HCT116 (cell line): Measurements from ENCODE around the gene GANC. TPM values are rescaled to one million over a fixed set of nuclear protein-coding genes. Genes with fewer than 3 reads are reported as not detected.
A peak's percentile ranks its signal among the peaks of the same experiment; 100 is the strongest.

Source experiments
- ATAC-seq: fragments of 200-7000 bp; cut with Tn5 transposase; 2 replicates; pipeline ENCODE4 v1.9.1; 2020; ENCODE audit warnings: mild to moderate bottlenecking, moderate library complexity
- BruUV-seq: library from RNA; stranded (reverse); fragments of 400-500 nt; replicated peaks from 2 replicates; lab custom pipeline; 2021; lab: Mats Ljungman, UMichigan
- CTCF ChIA-PET: fragments of 300-600 bp; sonication (Branson Sonifier 250); formaldehyde crosslinking; loops from one replicate; lab custom pipeline; 2021; ENCODE audit warnings: antibody characterized with exemption; lab: Charles Lee
- POLR2A ChIA-PET: fragments of 300-600, 350-600 bp; sonication (Branson Sonifier 250); formaldehyde crosslinking; loops from one replicate; lab custom pipeline; 2021; ENCODE audit warnings: antibody characterized with exemption; lab: Charles Lee
- RAD21 ChIA-PET, 2 experiments: fragments of 300-600 bp; sonication (Branson Sonifier 250); formaldehyde crosslinking; loops; one replicate each; lab custom pipeline; 2023; ENCODE audit warnings: low total read pairs in 2 of 2; ENCODE audit not compliant: uncharacterized antibody in 2 of 2, unreplicated experiment in 2 of 2, low non-redundant PET in 1 of 2; lab: Charles Lee
- DNase-seq: peaks from one replicate; pipeline ENCODE4 v3.0.0-alpha.2; 2010; ENCODE audit warnings: low read depth, low spot score
- H2AFZ ChIP-seq: fragments of 200-600 bp; shearing (Covaris generic), sonication (generic); 2 replicates; pipeline ENCODE4 v1.6.1; 2017; ENCODE audit warnings: low read depth, mixed run types, mixed read lengths, antibody characterized with exemption, low read length; ENCODE audit not compliant: poor library complexity, severe bottlenecking
- H3K27ac ChIP-seq: 2 replicates; pipeline ENCODE4 v1.5.1; 2012; ENCODE audit warnings: low read depth, low read length
- H3K27me3 ChIP-seq: fragments of 200-600 bp; sonication (generic); 2 replicates; pipeline ENCODE4 v1.6.1; 2016; ENCODE audit warnings: mixed run types, low read length, mixed read lengths; ENCODE audit not compliant: insufficient read depth
- H3K36me3 ChIP-seq, 2 experiments: fragments of 200-500 bp in 1 of 2; fragments of 200-600 bp in 1 of 2; sonication (Bioruptor generic) in 1 of 2; sonication (generic) in 1 of 2; 2 replicates each; pipeline versions ENCODE4 v1.5.1 to v1.6.1; 2014 to 2016; ENCODE audit warnings: low read length in 2 of 2, inconsistent platforms in 1 of 2, mixed read lengths in 1 of 2, mixed run types in 1 of 2; ENCODE audit not compliant: insufficient read depth in 2 of 2, control insufficient read depth in 1 of 2
- H3K4me1 ChIP-seq, 2 experiments: fragments of 200-600 bp in 1 of 2; sonication (generic) in 1 of 2; 2 replicates each; pipeline versions ENCODE4 v1.5.1 to v1.6.1; 2012 to 2017; ENCODE audit warnings: low read length in 2 of 2, inconsistent platforms in 1 of 2, mild to moderate bottlenecking in 1 of 2, mixed read lengths in 1 of 2, mixed run types in 1 of 2, moderate library complexity in 1 of 2; ENCODE audit not compliant: insufficient read depth in 2 of 2, control insufficient read depth in 1 of 2
- H3K4me2 ChIP-seq: fragments of 200-600 bp; sonication (generic); 2 replicates; pipeline ENCODE4 v1.6.1; 2017; ENCODE audit warnings: mixed run types, low read length, mixed read lengths
- H3K4me3 ChIP-seq, 2 experiments: fragments of 200-600 bp in 1 of 2; sonication (generic) in 1 of 2; replicated peaks in 1 of 2; 2 replicates each; pipeline ENCODE4 v1.5.1; 2011 to 2016; ENCODE audit warnings: low read length in 2 of 2, control low read depth in 1 of 2, low read depth in 1 of 2, mild to moderate bottlenecking in 1 of 2, mixed read lengths in 1 of 2, mixed run types in 1 of 2
- H3K79me2 ChIP-seq: fragments of 200-600 bp; sonication (generic); 2 replicates; pipeline ENCODE4 v1.6.1; 2017; ENCODE audit warnings: mild to moderate bottlenecking, mixed run types, low read length, moderate library complexity, mixed read lengths; ENCODE audit not compliant: insufficient read depth
- H3K9ac ChIP-seq: fragments of 200-600 bp; sonication (generic); 2 replicates; pipeline ENCODE4 v1.6.1; 2016; ENCODE audit warnings: low read length, mixed read lengths
- H3K9me2 ChIP-seq: fragments of 200-600 bp; sonication (generic), shearing (Covaris generic); 2 replicates; pipeline ENCODE4 v1.6.1; 2017; ENCODE audit warnings: mixed run types, mild to moderate bottlenecking, moderate library complexity; ENCODE audit not compliant: insufficient read depth
- H3K9me3 ChIP-seq, 2 experiments: fragments of 200-500 bp in 1 of 2; fragments of 200-600 bp in 1 of 2; sonication (Bioruptor generic) in 1 of 2; sonication (generic) in 1 of 2; 2 replicates each; pipeline ENCODE4 v1.6.1; 2014 to 2017; ENCODE audit warnings: low read length in 2 of 2, mixed read lengths in 2 of 2, inconsistent platforms in 1 of 2, low read depth in 1 of 2, mild to moderate bottlenecking in 1 of 2, mixed run types in 1 of 2, moderate library complexity in 1 of 2; ENCODE audit not compliant: control insufficient read depth in 1 of 2, insufficient read depth in 1 of 2
- H4K20me1 ChIP-seq: fragments of 200-600 bp; sonication (generic), shearing (Covaris generic); 2 replicates; pipeline ENCODE4 v1.6.1; 2017; ENCODE audit warnings: mixed run types, mild to moderate bottlenecking, moderate library complexity; ENCODE audit not compliant: insufficient read depth
- CBX3 ChIP-seq: IDR thresholded peaks from 2 replicates; pipeline ENCODE4 v1.6.1; 2012; ENCODE audit warnings: low read depth
- CEBPB ChIP-seq: IDR thresholded peaks from 2 replicates; pipeline ENCODE4 v1.6.1; 2012; ENCODE audit warnings: low read depth
- EGR1 ChIP-seq: IDR thresholded peaks from 2 replicates; pipeline ENCODE4 v1.6.1; 2012; ENCODE audit warnings: low read depth
- ELF1 ChIP-seq: IDR thresholded peaks from 2 replicates; pipeline ENCODE4 v1.6.1; 2012; ENCODE audit warnings: low read depth, borderline replicate concordance
- EZH2 ChIP-seq: fragments of 200-600 bp; sonication (generic); IDR thresholded peaks from 2 replicates; pipeline ENCODE4 v1.6.1; 2017; ENCODE audit warnings: antibody characterized with exemption, mixed run types
- EZH2phosphoT487 ChIP-seq: fragments of 200-600 bp; IDR thresholded peaks from 2 replicates; pipeline ENCODE4 v1.6.1; 2018; ENCODE audit warnings: antibody characterized with exemption, borderline replicate concordance
- POLR2A ChIP-seq: IDR thresholded peaks from 2 replicates; pipeline ENCODE4 v1.7.0; 2011; ENCODE audit warnings: borderline replicate concordance; ENCODE audit not compliant: insufficient read depth, insufficient read length; ENCODE audit errors: extremely low read depth
- SIN3A ChIP-seq: IDR thresholded peaks from 2 replicates; pipeline ENCODE4 v1.6.1; 2012; ENCODE audit warnings: low read depth
- SP1 ChIP-seq: IDR thresholded peaks from 2 replicates; pipeline ENCODE4 v1.6.1; 2012; ENCODE audit warnings: low read depth
- SRF ChIP-seq: IDR thresholded peaks from 2 replicates; pipeline ENCODE4 v1.6.1; 2012; ENCODE audit warnings: low read depth
- ZNF274 ChIP-seq: fragments of 200-500 bp; sonication (Bioruptor generic); IDR thresholded peaks from 2 replicates; pipeline ENCODE4 v1.6.1; 2014; ENCODE audit warnings: mild to moderate bottlenecking, low read depth, low read length, inconsistent platforms
- intact Hi-C: fragments of 100-400 bp; cut with micrococcal nuclease; formaldehyde crosslinking; loops from 2 replicates; pipeline ENCODE4 v1.10.0; 2022
- total RNA-seq: library from RNA; stranded (reverse); gene quantifications from one replicate; pipeline ENCODE4 v1.2.1, GENCODE V29; 2021; ENCODE audit not compliant: unreplicated experiment
- TF ChIP-seq, protein P1 (sequence below), 3 experiments: fragments of 200-600 bp in 1 of 3; sonication (generic) in 1 of 3; IDR thresholded peaks in 2 of 3; conservative IDR thresholded peaks in 1 of 3; 2 replicates each; pipeline ENCODE4 v1.5.1; 2012 to 2017; ENCODE audit warnings: low read depth in 2 of 3, low read length in 2 of 3, antibody characterized with exemption in 1 of 3, borderline replicate concordance in 1 of 3, control low read depth in 1 of 3, mild to moderate bottlenecking in 1 of 3, mixed read lengths in 1 of 3, mixed run types in 1 of 3, moderate library complexity in 1 of 3; ENCODE audit not compliant: insufficient read depth in 1 of 3
- TF ChIP-seq, protein P2 (sequence below): IDR thresholded peaks from 2 replicates; pipeline ENCODE4 v1.6.1; 2012
- TF ChIP-seq, protein P3 (sequence below): IDR thresholded peaks from 2 replicates; pipeline ENCODE4 v1.6.1; 2012; ENCODE audit warnings: low read depth
- TF ChIP-seq, protein P4 (sequence below): IDR thresholded peaks from 2 replicates; pipeline ENCODE4 v1.6.1; 2012

The GANC gene
- total RNA-seq, 1 experiment from 2014 or later, result 13.1 TPM

DNA sequence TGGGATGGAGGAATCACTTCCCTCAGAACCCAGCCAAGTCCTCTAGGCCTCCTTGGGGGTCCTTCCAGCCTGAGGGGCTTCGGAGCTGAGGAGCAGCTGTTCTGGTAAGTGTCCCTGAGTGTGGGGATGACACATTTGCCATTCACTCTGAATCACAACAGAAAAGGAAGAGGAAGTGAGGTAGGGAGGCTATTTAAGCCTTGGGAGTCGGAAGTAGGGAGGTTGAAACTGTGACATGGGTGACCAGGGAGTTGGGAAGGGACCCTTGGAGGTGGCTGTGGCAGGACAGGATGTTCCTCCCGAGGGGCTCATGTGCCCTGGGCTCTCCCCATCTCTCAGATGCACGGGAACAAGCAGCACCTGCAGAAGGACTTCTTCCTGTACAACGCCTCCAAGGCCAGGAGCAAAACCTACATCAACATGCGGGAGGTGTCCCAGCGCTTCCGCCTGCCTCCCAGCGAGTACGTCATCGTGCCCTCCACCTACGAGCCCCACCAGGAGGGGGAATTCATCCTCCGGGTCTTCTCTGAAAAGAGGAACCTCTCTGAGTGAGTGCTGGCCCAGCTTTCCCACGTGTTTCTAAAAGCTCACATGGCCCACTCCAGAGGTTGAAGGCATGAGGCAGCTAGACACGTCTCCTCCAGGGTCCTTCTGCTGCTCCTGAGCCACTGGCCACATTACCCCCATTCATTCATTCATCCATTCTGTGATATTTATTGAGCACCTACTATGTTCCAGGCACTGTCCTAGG lies 129.6 kb downstream of the GANC start:
- DNase-seq, result no peak
- Histone ChIP-seq H3K4me1 (peaks cover 0 to 18% of the 10 kb centered on the region in 2 experiments; a peak in 2 of 4 replicates), H3K36me3 (no peaks in the 10 kb centered on the region), H3K9me3 (no peaks in the 10 kb centered on the region), H4K20me1 (no peaks in the 10 kb centered on the region), H3K79me2 (no peaks in the 10 kb centered on the region), H3K4me2 (peak overlapping the region; percentile 82), H3K27me3 (no peaks in the 10 kb centered on the region), H3K9ac (peak overlapping the region; percentile 79), H2AFZ (no peak overlapping the region), H3K9me2 (no peaks in the 10 kb centered on the region), H3K4me3 (no peak overlapping the region; a peak in 1 of 4 replicates), H3K27ac (no peak overlapping the region; the same call in 1 of the 2 replicates)
- ChIA-PET POLR2A (no interaction called here), CTCF (no interaction called here), RAD21 (no interaction called here)
- no peak for ATAC-seq
- intact Hi-C loops, result no loop called here
- no peak for TF ChIP-seq CEBPB
- BruUV-seq, result no TSS peak

DNA sequence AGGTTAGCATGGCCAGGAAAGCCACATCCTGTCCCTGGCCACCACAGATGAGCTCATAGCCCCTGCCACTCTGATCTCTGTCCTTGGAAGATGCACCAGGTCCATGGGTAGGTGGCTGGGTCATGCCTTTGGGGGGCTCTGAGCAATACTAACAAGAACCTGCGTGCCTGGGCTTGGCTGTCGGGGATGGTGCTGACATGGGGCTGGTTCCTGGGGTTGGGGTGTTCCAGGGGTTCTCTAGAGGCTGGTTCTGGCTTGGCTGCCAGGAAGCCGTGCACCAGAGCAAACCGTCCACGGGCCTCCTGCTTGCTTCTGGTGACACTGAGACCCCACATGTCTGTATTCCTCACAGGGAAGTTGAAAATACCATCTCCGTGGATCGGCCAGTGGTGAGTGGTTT lies 130.4 kb downstream of the GANC start:
- DNase-seq, result no peak
- no peaks in the 10 kb centered on the region for H3K27me3 ChIP-seq
- H3K9me2 ChIP-seq, result no peaks in the 10 kb centered on the region
- H3K4me1 ChIP-seq, result peaks cover 0 to 18% of the 10 kb centered on the region in 2 experiments; a peak in 2 of 4 replicates
- H3K4me2 ChIP-seq, result no peak overlapping the region
- H3K4me3 ChIP-seq, result no peak overlapping the region
- ATAC-seq, result no peak
- RAD21 ChIA-PET, result no interaction called here
- no peak overlapping the region for H3K9ac ChIP-seq
- H3K36me3 ChIP-seq, result no peaks in the 10 kb centered on the region
- H3K27ac ChIP-seq, result no peak overlapping the region
- no peaks in the 10 kb centered on the region for H3K9me3 ChIP-seq
- H2AFZ ChIP-seq, result no peak overlapping the region
- BruUV-seq, result no TSS peak
- POLR2A ChIA-PET, result no interaction called here
- no peaks in the 10 kb centered on the region for H3K79me2 ChIP-seq
- CTCF ChIA-PET, result no interaction called here
- intact Hi-C loops, result no loop called here
- H4K20me1 ChIP-seq, result no peaks in the 10 kb centered on the region
- no peak for TF ChIP-seq EZH2phosphoT487
- TF ChIP-seq CEBPB, result no peak
- no peak for TF ChIP-seq POLR2A
- no peak for TF ChIP-seq CBX3
- TF ChIP-seq, protein P1, sequence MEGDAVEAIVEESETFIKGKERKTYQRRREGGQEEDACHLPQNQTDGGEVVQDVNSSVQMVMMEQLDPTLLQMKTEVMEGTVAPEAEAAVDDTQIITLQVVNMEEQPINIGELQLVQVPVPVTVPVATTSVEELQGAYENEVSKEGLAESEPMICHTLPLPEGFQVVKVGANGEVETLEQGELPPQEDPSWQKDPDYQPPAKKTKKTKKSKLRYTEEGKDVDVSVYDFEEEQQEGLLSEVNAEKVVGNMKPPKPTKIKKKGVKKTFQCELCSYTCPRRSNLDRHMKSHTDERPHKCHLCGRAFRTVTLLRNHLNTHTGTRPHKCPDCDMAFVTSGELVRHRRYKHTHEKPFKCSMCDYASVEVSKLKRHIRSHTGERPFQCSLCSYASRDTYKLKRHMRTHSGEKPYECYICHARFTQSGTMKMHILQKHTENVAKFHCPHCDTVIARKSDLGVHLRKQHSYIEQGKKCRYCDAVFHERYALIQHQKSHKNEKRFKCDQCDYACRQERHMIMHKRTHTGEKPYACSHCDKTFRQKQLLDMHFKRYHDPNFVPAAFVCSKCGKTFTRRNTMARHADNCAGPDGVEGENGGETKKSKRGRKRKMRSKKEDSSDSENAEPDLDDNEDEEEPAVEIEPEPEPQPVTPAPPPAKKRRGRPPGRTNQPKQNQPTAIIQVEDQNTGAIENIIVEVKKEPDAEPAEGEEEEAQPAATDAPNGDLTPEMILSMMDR (IDR thresholded peaks at IDR 0.05 in 2 of 3, conservative IDR thresholded peaks at IDR 0.05 in 1 of 3; ENCODE audit: borderline replicate concordance in 1 of 3, insufficient read depth in 1 of 3, low read depth in 2 of 3, low read length in 2 of 3), result no peak
- TF ChIP-seq, protein P2, sequence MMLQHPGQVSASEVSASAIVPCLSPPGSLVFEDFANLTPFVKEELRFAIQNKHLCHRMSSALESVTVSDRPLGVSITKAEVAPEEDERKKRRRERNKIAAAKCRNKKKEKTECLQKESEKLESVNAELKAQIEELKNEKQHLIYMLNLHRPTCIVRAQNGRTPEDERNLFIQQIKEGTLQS, result no peak
- TF ChIP-seq EZH2, result no peak
- no peak for TF ChIP-seq EGR1
- TF ChIP-seq, protein P3, sequence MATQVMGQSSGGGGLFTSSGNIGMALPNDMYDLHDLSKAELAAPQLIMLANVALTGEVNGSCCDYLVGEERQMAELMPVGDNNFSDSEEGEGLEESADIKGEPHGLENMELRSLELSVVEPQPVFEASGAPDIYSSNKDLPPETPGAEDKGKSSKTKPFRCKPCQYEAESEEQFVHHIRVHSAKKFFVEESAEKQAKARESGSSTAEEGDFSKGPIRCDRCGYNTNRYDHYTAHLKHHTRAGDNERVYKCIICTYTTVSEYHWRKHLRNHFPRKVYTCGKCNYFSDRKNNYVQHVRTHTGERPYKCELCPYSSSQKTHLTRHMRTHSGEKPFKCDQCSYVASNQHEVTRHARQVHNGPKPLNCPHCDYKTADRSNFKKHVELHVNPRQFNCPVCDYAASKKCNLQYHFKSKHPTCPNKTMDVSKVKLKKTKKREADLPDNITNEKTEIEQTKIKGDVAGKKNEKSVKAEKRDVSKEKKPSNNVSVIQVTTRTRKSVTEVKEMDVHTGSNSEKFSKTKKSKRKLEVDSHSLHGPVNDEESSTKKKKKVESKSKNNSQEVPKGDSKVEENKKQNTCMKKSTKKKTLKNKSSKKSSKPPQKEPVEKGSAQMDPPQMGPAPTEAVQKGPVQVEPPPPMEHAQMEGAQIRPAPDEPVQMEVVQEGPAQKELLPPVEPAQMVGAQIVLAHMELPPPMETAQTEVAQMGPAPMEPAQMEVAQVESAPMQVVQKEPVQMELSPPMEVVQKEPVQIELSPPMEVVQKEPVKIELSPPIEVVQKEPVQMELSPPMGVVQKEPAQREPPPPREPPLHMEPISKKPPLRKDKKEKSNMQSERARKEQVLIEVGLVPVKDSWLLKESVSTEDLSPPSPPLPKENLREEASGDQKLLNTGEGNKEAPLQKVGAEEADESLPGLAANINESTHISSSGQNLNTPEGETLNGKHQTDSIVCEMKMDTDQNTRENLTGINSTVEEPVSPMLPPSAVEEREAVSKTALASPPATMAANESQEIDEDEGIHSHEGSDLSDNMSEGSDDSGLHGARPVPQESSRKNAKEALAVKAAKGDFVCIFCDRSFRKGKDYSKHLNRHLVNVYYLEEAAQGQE, result no peak
- TF ChIP-seq SIN3A, result no peak
- TF ChIP-seq, protein P4, sequence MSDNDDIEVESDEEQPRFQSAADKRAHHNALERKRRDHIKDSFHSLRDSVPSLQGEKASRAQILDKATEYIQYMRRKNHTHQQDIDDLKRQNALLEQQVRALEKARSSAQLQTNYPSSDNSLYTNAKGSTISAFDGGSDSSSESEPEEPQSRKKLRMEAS, result no peak
- TF ChIP-seq SP1, result no peak
- no peak for TF ChIP-seq SRF
- no peak for TF ChIP-seq ZNF274
- TF ChIP-seq ELF1, result no peak
